GM13977 (cell line): Measurements from ENCODE around the gene LCE1B.

Source experiments
- DNase-seq: peaks from one replicate; pipeline ENCODE4 v3.0.0; 2012; ENCODE audit warnings: low spot score
- CTCF ChIP-seq: IDR thresholded peaks from 2 replicates; pipeline ENCODE4 v1.5.1; 2012; ENCODE audit warnings: mild to moderate bottlenecking, control low read depth; ENCODE audit not compliant: insufficient read depth; ENCODE audit errors: extremely low read depth, missing control alignments
- in situ Hi-C: fragments of 300-500 bp; cut with MboI; formaldehyde crosslinking; loops from one replicate; pipeline ENCODE4 v1.12.0; 2022; ENCODE audit warnings: low sequenced_read_pairs, low pct_unique_long_range_greater_than_20kb, mixed read lengths, inconsistent platforms; ENCODE audit not compliant: unreplicated experiment

LCE1B gene

DNA sequence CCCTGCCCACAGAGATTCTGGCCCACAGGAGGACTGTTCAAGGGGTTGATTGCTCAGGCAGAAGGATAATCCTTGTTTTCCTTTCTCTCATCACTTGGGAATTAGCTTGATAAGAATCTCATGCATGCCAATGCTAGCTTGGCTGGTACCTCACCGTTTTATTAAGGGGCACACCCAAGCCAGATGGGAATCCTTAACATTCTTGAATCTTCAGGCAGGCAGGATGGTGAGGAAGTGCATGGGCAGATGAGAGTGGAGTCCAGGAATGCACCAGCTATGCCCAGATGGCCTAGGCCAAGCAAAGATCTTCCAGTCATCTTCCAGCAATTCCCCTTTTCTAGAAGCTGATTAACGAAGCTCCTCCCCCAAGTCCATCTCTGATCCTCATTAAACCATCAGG, 43.9 kb downstream of the LCE1B start:
- in situ Hi-C loops = no loop called here
- no peak for TF ChIP-seq CTCF
- DNase-seq = no peak

DNA sequence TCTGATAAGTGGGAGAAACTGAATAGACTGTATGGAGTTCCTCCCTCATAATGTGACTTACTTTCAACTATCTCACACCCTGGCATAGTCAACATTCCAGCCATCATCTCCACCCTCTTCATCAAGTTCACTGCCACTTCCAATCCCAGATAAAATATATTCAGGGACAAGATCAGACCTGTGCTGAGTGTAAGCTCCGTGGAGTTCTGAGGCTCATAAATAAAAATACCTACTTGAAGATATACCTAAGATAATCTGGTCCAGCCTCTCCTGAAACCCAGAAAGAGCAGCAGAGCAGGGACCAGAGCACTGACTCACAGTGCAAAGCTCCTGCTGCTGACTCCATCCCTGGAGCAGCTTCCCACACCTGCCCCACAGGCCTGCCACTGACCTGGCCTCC, 46.3 kb downstream of the LCE1B start:
- no peak for TF ChIP-seq CTCF
- in situ Hi-C loops = no loop called here
- DNase-seq = no peak

DNA sequence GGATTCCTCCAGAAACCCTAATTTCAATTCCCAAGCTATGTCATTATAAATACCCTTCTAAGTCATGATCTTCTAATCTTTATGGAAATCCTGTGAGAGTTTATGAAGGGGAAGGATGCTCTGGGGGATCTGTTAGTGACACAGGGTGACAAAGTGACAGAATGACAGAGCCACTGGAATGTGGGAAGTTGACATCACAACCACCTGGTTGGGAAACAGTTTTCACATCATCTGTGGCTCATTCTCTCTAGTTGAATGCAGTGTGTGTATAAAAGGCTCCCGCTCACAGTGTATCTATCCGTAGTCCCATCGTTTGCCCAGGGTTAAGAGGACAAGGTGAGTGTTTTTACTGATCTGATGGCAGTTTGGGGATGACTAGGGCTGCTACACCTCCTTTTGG, 47.9 kb downstream of the LCE1B start, which contains the start of gene LCE7A:
TSS of gene LCE7A (plus strand) at position 301 of the 400 bp plus-strand sequence. CDS start 702 bp downstream, outside the sequence.
- no peak for DNase-seq
- in situ Hi-C loops = no loop called here
- no peak for TF ChIP-seq CTCF

- no peak for DNase-seq
- in situ Hi-C loops = no loop called here
- no peak for TF ChIP-seq CTCF
Observed at GRCh38 chr1:152860129-152860528, 48.4 kb downstream of the LCE1B start.

GRCh38 chr1:152861374-152861773, 49.6 kb downstream of the LCE1B start:
- DNase-seq = no peak
- in situ Hi-C loops = no loop called here
- TF ChIP-seq CTCF = no peak
